ENCODE results near the gene STK32A.
"Not testable (repeated sequence)": the region's sequence is repeated elsewhere in the genome, so short reads cannot be mapped to it uniquely, and the experiment has no call there.

STK32A gene

DNA sequence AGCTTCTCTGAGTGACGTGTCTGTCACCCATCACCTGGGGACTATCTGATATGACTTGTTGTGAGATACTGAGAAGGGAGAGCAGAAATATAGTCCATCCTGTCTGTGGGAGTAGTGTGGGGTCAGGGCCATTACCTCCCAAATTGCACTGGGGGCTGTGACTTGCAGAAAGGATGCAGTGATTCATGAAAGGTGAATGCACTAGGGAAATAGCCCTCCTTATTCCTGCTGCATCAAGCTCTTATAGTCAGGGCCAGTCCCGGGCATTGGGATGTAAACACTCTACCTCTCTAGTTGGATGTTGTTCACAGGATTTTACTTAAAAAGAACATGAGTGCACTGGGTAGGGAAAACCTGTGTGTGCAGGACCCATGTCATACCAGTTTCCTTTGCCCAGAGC, 124.8 kb downstream of the STK32A start:
- Histone ChIP-seq H3K4me2 (ENCODE audit: insufficient read depth, low read length) (no peak overlapping the region), H3K9me3 (ENCODE audit: insufficient read depth, low read length, severe bottlenecking) (no peaks in the 10 kb centered on the region), H3K27me3 (ENCODE audit: insufficient read depth, low read length, poor library complexity) (no peaks in the 10 kb centered on the region), H3K4me1 (ENCODE audit: insufficient read depth, low read length) (no peaks in the 10 kb centered on the region), H2AFZ (ENCODE audit: low read depth, low read length) (no peak overlapping the region), H3K79me2 (ENCODE audit: insufficient read depth, low read length) (no peaks in the 10 kb centered on the region), H3K9ac (ENCODE audit: low read depth, low read length) (no peak overlapping the region), H3K36me3 (ENCODE audit: insufficient read depth, low read length) (no peaks in the 10 kb centered on the region), H3K4me3 (ENCODE audit: low read depth in 1 of 2, low read length in 2 of 2) (no peak overlapping the region), H3K27ac (ENCODE audit: low read length) (no peak overlapping the region), H4K20me1 (ENCODE audit: insufficient read depth, low read length) (no peaks in the 10 kb centered on the region)
- TF ChIP-seq, protein P1, sequence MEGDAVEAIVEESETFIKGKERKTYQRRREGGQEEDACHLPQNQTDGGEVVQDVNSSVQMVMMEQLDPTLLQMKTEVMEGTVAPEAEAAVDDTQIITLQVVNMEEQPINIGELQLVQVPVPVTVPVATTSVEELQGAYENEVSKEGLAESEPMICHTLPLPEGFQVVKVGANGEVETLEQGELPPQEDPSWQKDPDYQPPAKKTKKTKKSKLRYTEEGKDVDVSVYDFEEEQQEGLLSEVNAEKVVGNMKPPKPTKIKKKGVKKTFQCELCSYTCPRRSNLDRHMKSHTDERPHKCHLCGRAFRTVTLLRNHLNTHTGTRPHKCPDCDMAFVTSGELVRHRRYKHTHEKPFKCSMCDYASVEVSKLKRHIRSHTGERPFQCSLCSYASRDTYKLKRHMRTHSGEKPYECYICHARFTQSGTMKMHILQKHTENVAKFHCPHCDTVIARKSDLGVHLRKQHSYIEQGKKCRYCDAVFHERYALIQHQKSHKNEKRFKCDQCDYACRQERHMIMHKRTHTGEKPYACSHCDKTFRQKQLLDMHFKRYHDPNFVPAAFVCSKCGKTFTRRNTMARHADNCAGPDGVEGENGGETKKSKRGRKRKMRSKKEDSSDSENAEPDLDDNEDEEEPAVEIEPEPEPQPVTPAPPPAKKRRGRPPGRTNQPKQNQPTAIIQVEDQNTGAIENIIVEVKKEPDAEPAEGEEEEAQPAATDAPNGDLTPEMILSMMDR (IDR thresholded peaks at IDR 0.05; ENCODE audit: borderline replicate concordance, extremely low read depth, low read length, poor library complexity, severe bottlenecking): no peak
- TF ChIP-seq EZH2 (IDR thresholded peaks at IDR 0.05; ENCODE audit: borderline replicate concordance, low read depth, low read length, severe bottlenecking): no peak
- DNase-seq (no peak), ATAC-seq (ENCODE audit: insufficient read depth, low read depth) (no peak)

DNA sequence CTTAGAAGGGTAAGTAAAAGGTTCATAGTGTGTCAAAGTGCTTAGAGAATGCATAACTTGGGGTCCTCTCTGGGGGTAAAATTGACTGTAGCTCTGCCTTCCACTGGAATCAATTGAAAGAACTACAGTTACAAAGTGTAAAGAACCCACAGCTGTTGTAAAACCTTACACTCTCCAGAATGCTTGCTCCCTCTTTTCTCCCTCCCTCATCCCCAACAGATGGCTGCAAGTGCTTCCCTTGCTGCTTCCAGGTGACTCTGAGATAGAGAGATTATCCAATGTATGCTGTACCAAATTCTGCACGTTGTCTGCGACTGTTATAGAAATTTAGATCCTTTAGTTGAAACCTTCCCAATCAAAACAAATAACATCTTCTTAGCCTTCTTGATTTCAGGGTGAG, 126.0 kb downstream of the STK32A start:
- H2AFZ ChIP-seq (ENCODE audit: low read depth, low read length): no peak overlapping the region
- H3K4me2 ChIP-seq (ENCODE audit: insufficient read depth, low read length): no peak overlapping the region
- no peak overlapping the region for H3K27ac ChIP-seq (ENCODE audit: low read length)
- no peak overlapping the region for H3K4me3 ChIP-seq (ENCODE audit: low read depth in 1 of 2, low read length in 2 of 2)
- no peaks in the 10 kb centered on the region for H3K79me2 ChIP-seq (ENCODE audit: insufficient read depth, low read length)
- no peaks in the 10 kb centered on the region for H4K20me1 ChIP-seq (ENCODE audit: insufficient read depth, low read length)
- TF ChIP-seq, protein P1 (IDR thresholded peaks at IDR 0.05; ENCODE audit: borderline replicate concordance, extremely low read depth, low read length, poor library complexity, severe bottlenecking): no peak
- no peak for TF ChIP-seq EZH2 (IDR thresholded peaks at IDR 0.05; ENCODE audit: borderline replicate concordance, low read depth, low read length, severe bottlenecking)
- H3K4me1 ChIP-seq (ENCODE audit: insufficient read depth, low read length): no peaks in the 10 kb centered on the region
- no peak overlapping the region for H3K9ac ChIP-seq (ENCODE audit: low read depth, low read length)
- H3K27me3 ChIP-seq (ENCODE audit: insufficient read depth, low read length, poor library complexity): no peaks in the 10 kb centered on the region
- no peaks in the 10 kb centered on the region for H3K9me3 ChIP-seq (ENCODE audit: insufficient read depth, low read length, severe bottlenecking)
- H3K36me3 ChIP-seq (ENCODE audit: insufficient read depth, low read length): no peaks in the 10 kb centered on the region
- DNase-seq (no peak), ATAC-seq (ENCODE audit: insufficient read depth, low read depth) (no peak)

GRCh38 chr5:147361441-147362175, 126.8 kb downstream of the STK32A start:
- no peak overlapping the region for H3K4me3 ChIP-seq (ENCODE audit: low read depth in 1 of 2, low read length in 2 of 2)
- H3K4me1 ChIP-seq (ENCODE audit: insufficient read depth, low read length): no peaks in the 10 kb centered on the region
- H3K36me3 ChIP-seq (ENCODE audit: insufficient read depth, low read length): no peaks in the 10 kb centered on the region
- TF ChIP-seq, protein P1 (IDR thresholded peaks at IDR 0.05; ENCODE audit: borderline replicate concordance, extremely low read depth, low read length, poor library complexity, severe bottlenecking): no peak
- TF ChIP-seq EZH2 (IDR thresholded peaks at IDR 0.05; ENCODE audit: borderline replicate concordance, low read depth, low read length, severe bottlenecking): no peak
- no peak overlapping the region for H2AFZ ChIP-seq (ENCODE audit: low read depth, low read length)
- no peaks in the 10 kb centered on the region for H3K79me2 ChIP-seq (ENCODE audit: insufficient read depth, low read length)
- no peak overlapping the region for H3K9ac ChIP-seq (ENCODE audit: low read depth, low read length)
- H4K20me1 ChIP-seq (ENCODE audit: insufficient read depth, low read length): no peaks in the 10 kb centered on the region
- DNase-seq (no peak), ATAC-seq (ENCODE audit: insufficient read depth, low read depth) (no peak)
- no peak overlapping the region for H3K27ac ChIP-seq (ENCODE audit: low read length)
- H3K27me3 ChIP-seq (ENCODE audit: insufficient read depth, low read length, poor library complexity): no peaks in the 10 kb centered on the region
- no peak overlapping the region for H3K4me2 ChIP-seq (ENCODE audit: insufficient read depth, low read length)
- H3K9me3 ChIP-seq (ENCODE audit: insufficient read depth, low read length, severe bottlenecking): no peaks in the 10 kb centered on the region

DNA sequence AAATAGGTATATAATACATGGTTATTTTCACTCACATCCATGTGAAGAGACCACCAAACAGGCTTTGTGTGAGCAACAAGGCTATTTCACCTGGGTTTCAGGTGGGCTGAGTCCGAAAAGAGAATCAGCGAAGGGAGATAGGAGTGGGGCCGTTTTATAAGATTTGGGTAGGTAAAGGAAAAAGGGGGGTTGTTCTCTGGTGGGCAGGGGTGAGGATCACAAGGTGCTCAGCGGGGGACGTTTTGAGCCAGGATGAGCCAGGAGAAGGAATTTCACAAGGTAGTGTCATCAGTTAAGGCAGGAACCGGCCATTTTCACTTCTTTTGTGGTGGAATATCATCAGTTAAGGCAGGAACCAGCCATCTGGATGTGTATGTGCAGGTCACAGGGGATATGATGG, 132.6 kb downstream of the STK32A start:
- H3K27me3 ChIP-seq (ENCODE audit: insufficient read depth, low read length, poor library complexity); H3K4me1 ChIP-seq (ENCODE audit: insufficient read depth, low read length); H3K4me2 ChIP-seq (ENCODE audit: insufficient read depth, low read length); H4K20me1 ChIP-seq (ENCODE audit: insufficient read depth, low read length); H3K4me3 ChIP-seq (ENCODE audit: low read depth in 1 of 2, low read length in 2 of 2); H3K27ac ChIP-seq (ENCODE audit: low read length); ATAC-seq (ENCODE audit: insufficient read depth, low read depth); H2AFZ ChIP-seq (ENCODE audit: low read depth, low read length); H3K9ac ChIP-seq (ENCODE audit: low read depth, low read length); H3K79me2 ChIP-seq (ENCODE audit: insufficient read depth, low read length); DNase-seq; H3K36me3 ChIP-seq (ENCODE audit: insufficient read depth, low read length); H3K9me3 ChIP-seq (ENCODE audit: insufficient read depth, low read length, severe bottlenecking): not testable (repeated sequence)

All from DND-41 (cell line).